Fibroblast of skin of right quadriceps (primary cell): Measurements from ENCODE around the gene TRIM46.
"Not testable (repeated sequence)": the region's sequence is repeated elsewhere in the genome, so short reads cannot be mapped to it uniquely, and the experiment has no call there.

Source experiments
- DNase-seq: peaks from one replicate; pipeline ENCODE4 v3.0.0-alpha.2; 2013

The TRIM46 gene

DNA sequence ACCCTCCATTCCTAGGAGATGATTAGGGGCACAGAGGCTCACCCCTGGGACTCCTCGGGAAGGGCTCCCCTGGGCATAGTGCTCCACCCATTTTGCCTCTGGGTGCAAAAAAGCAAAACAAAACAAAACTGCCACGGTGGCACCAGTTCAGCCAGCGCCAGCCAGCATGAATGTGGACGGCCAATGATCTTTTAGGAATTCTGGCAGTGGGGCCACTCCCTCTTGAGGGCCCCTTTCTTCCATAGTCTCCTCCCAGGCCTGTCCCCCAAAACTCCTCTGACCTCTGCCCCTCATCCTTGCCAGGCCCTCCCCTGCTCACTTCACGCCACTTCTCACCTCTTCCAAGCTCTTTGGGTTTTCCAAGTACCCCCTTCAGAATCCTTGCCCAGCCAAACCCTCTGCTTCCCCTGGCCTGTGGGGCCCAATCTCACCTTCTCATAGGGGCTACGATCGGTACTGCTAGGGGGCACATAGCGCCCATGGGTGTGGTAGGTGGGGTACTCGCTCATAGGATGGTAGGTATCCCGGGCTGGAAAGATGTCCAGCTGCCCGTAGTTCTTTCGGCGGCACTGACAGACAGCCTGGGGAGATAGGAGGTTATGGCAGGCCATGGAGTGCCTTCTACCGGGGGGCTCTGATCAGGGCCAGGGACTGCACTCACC, 13.3 kb downstream of the TRIM46 start:
- no peak for DNase-seq

DNA sequence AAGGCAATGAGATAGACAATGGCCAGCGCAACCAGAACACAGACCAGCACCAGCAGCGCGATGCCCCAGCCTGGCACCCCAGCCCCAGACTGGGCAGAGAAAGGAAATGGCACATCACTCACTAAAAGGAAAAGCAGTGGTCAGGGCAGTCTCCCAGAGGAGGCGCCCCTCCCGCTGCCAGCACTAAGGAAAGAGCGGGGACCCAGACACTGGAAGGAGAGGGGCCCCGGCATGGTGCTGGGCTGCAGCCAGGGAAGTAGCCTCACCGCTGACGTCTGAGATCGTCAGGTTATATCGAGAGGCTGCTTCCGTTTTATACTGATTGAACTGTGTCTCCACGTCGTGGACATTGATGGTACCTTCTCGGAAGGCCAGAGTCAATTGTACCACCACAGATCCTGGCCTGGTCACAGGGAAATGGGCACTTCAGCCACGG, 13.8 kb downstream of the TRIM46 start:
- no peak for DNase-seq

DNA sequence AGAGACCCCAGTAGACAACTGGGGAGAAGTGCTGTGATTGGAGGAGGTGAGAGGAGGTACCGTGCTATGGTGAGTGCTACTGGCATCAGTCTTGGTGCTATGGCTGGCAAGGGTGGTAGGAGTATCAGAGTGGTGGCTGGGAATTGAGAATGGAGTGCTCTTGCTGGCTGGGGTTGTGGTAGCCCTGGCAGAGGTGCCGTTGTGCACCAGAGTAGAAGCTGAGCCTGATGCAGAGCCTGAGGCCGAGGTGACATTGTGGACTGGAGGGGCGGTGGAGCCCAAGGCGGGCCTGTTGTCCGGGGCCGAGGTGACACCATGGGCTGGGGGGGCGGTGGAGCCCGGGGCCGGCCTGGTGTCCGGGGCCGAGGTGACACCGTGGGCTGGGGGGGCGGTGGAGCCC, 14.6 kb downstream of the TRIM46 start:
- DNase-seq = no peak

GRCh38 chr1:155189926-155190325, 16.3 kb downstream of the TRIM46 start:
- not testable (repeated sequence) for DNase-seq

DNA sequence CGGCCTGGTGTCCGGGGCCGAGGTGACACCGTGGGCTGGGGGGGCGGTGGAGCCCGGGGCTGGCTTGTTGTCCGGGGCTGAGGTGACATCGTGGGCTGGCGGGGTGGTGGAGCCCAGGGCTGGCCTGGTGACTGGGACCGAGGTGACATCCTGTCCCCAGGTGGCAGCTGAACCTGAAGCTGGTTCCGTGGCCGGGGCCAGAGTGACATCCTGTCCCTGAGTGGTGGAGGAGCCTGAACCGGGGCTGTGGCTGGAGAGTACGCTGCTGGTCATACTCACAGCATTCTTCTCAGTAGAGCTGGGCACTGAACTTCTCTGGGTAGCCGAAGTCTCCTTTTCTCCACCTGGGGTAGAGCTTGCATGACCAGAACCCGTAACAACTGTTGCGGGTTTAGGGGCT, 18.3 kb downstream of the TRIM46 start:
- DNase-seq = no peak

DNA sequence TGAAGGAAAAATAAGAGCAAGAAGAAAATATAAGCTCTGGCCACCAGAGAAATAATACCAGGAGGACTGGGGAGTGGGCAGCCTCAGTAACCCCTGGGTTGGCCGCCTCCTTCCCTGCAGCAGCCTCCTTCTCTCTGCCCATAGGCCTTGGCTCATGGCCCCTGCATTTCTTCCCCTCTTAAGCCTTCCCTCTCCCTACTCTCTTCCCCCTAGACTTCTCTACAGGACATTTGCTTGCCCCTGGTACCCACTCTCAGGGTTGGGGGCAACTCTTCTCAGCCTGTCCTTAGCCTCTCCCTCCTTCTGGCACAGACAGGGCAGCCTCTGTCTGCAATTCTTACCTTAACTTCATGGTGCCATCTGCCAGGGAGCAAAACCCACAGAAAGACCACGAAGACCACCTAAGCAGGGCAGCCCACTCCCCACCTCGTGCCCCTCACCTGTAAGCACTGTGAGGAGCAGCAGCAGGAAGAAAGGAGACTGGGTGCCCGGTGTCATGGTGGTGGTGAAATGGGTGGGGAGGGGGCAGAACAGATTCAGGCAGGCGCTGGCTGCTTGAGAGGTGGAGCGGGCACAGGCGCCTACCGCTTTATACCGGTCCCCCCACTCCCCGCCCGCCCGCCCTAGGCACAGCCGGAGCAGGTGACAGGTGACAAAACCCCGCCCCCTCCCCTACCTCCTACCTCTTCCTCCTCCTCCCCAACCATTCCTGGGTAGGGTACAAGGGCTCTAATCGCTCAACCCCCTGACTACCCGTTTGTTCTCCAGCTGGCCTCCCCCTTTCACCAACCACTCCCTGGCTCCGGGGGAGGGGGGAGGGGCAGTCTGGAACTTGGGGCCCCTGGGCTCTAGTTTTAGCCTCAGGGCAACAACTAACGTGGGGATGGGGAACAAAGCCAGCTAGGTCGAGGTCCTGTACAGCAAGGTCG, 19.0 kb downstream of the TRIM46 start:
- no peak for DNase-seq

DNA sequence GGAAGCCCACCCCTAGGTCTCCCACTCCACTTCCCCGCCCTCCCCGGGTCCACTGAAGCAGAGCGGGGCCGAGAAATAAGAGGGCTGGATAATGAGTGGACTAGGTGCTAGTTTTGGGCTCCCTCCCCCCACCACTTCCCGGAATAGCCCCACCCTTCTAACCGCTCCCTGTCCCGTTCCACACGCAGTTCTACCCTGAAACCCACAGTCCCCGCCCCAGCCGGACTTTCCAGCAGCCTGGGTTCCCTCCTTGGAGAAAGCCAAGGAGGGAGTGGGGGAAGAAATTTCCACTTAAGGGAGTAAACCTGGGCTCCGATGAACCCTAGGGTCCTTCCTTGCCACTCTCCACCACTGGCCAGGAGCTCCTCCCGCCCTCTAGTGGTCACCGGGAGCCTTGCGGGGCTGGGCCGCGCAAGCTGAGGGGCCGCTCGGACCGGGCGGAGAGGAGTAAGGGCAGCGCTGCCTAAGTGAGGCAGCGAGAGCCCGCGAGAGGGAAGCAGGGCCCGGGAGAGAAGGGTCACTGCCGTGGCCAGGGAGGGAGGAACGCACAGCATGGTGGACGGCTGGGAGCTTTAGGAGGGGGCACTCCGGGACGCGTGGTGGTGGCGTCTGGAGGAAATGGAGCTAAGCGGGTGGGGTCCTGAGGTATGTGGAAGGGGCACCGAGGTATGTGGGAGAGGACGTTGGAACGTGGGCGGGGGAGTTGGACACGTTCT, 19.8 kb downstream of the TRIM46 start:
- peak; percentile 91 for DNase-seq

GRCh38 chr1:155193991-155194240, 20.3 kb downstream of the TRIM46 start:
- not testable (repeated sequence) for DNase-seq

- DNase-seq = no peak
These were observed 21.8 kb downstream of the TRIM46 start for GRCh38 chr1:155195201-155196102.

GRCh38 chr1:155196103-155196892, 22.6 kb downstream of the TRIM46 start:
- DNase-seq = no peak

- no peak for DNase-seq
These were observed 23.4 kb downstream of the TRIM46 start for GRCh38 chr1:155196893-155197638.

GRCh38 chr1:155197901-155198546, 24.4 kb downstream of the TRIM46 start:
- no peak for DNase-seq

GRCh38 chr1:155198547-155198906, 24.9 kb downstream of the TRIM46 start:
- DNase-seq = no peak

- DNase-seq = no peak
These were observed 26.1 kb downstream of the TRIM46 start for GRCh38 chr1:155199792-155200191.

GRCh38 chr1:155200920-155201319, 27.3 kb downstream of the TRIM46 start:
- DNase-seq = no peak

GRCh38 chr1:155202198-155202597, 28.5 kb downstream of the TRIM46 start:
- DNase-seq = no peak

- DNase-seq = no peak
These were observed 29.3 kb downstream of the TRIM46 start for GRCh38 chr1:155202731-155203515.

DNA sequence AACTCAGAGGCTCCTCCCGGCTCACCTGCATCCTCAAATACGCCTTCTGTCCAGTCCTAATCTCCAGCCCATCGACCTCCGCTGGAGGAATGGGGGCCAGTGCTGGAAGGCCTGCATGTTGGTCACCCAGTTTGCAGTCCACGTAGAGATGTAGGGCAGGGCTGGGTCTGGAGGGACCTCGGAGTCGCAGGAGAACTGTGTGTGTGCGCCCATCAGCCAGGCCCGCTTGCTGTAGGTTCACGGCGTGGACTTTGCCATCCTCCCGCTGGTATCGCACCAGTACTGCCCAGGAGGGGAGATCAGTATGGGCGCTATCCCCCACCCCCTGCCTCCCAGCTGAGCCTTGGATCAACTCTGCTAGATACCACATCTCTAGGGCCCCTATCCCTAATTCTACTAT, 31.4 kb downstream of the TRIM46 start:
- DNase-seq = no peak

GRCh38 chr1:155205969-155206593, 32.4 kb downstream of the TRIM46 start:
- DNase-seq = no peak
